NB4 (cell line): Measurements from ENCODE around the gene ARHGAP45.

Source experiments
- POLR2A ChIP-seq: IDR thresholded peaks from 2 replicates; pipeline ENCODE4 v1.6.1; 2011; ENCODE audit warnings: mild to moderate bottlenecking; ENCODE audit not compliant: insufficient read length; ENCODE audit errors: extremely low read depth
- TF ChIP-seq, protein P1 (sequence below): IDR thresholded peaks from one replicate; pipeline ENCODE4 v1.5.1; 2012; ENCODE audit warnings: low read depth, low read length

DNA sequence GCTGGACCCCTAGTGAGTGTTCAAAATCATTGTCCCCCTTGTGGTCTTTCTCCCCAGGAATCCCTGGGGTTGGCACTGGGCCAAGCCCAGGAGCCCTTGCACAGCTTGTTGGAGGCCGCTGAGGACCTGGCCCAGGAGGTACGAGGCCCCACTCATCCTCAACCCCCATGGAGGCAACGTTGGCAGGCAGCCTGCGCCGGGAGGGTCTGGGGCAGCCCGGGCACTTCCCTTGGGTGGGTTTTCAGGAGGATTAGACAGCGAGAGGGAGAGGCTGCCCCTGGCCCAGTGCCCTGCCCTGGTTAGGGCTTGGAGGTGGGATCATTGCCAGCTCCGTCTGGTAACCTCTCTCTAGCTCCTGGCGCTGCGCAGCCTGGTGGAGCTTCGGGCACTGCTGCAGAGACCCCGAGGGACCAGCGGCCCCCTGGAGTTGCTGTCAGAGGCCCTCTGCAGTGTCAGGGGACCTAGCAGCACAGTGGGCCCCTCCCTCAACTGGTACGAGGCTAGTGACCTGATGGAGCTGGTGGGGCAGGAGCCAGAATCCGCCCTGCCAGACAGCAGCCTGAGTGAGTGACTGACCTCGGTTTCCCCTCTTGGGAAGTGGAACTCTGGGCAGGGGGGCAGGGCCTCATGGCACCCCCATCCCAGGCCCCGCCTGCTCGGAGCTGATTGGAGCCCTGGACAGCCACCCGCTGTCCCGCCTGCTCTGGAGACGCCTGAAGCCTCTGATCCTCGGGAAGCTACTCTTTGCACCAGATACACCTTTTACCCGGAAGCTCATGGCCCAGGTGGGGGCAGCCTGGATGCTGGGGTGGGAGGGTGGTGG lies 24.1 kb upstream of the ARHGAP45 start:
- TF ChIP-seq POLR2A, result no peak
- TF ChIP-seq, protein P1, sequence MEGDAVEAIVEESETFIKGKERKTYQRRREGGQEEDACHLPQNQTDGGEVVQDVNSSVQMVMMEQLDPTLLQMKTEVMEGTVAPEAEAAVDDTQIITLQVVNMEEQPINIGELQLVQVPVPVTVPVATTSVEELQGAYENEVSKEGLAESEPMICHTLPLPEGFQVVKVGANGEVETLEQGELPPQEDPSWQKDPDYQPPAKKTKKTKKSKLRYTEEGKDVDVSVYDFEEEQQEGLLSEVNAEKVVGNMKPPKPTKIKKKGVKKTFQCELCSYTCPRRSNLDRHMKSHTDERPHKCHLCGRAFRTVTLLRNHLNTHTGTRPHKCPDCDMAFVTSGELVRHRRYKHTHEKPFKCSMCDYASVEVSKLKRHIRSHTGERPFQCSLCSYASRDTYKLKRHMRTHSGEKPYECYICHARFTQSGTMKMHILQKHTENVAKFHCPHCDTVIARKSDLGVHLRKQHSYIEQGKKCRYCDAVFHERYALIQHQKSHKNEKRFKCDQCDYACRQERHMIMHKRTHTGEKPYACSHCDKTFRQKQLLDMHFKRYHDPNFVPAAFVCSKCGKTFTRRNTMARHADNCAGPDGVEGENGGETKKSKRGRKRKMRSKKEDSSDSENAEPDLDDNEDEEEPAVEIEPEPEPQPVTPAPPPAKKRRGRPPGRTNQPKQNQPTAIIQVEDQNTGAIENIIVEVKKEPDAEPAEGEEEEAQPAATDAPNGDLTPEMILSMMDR, result no peak
